Hematopoietic multipotent progenitor cell treated with erythropoietin and hydrocortisone succinate and interleukin-3 and kit ligand, for 17 days (in vitro differentiated cells): ENCODE results near the gene PEX5.

Experiments used
- DNase-seq: peaks from one replicate; pipeline ENCODE4 v3.0.0-alpha.2; 2015; ENCODE audit warnings: low spot score

PEX5 gene

GRCh38 chr12:7189398-7190267 is at the start of gene PEX5:
Gene PEX5 (plus strand): TSS chr12:7189686. CDS start chr12:7190378, 692 bp downstream.
- DNase-seq: peak; percentile 91

- DNase-seq: no peak
Observed at GRCh38 chr12:7141351-7142005, 48.0 kb upstream of the PEX5 start.

GRCh38 chr12:7142056-7142644 is 47.3 kb upstream of the PEX5 start:
- peak; percentile 68 for DNase-seq

GRCh38 chr12:7142809-7143465 is 46.5 kb upstream of the PEX5 start:
- DNase-seq: no peak

- DNase-seq: no peak
Observed at GRCh38 chr12:7143564-7143963, 45.9 kb upstream of the PEX5 start.

GRCh38 chr12:7144414-7145120 is 44.9 kb upstream of the PEX5 start:
- DNase-seq: peak; percentile 40

- DNase-seq: no peak
Observed at GRCh38 chr12:7145671-7146070, 43.8 kb upstream of the PEX5 start.

- no peak for DNase-seq
Observed at GRCh38 chr12:7146228-7146627, 43.3 kb upstream of the PEX5 start.

- no peak for DNase-seq
Observed at GRCh38 chr12:7146906-7147305, 42.6 kb upstream of the PEX5 start.

GRCh38 chr12:7150356-7150755 is 39.1 kb upstream of the PEX5 start:
- DNase-seq: no peak

- DNase-seq: no peak
Observed at GRCh38 chr12:7150841-7151240, 38.6 kb upstream of the PEX5 start.

GRCh38 chr12:7151532-7151931 is 38.0 kb upstream of the PEX5 start:
- no peak for DNase-seq

GRCh38 chr12:7152818-7153217 is 36.7 kb upstream of the PEX5 start:
- no peak for DNase-seq

GRCh38 chr12:7154042-7154441 is 35.4 kb upstream of the PEX5 start:
- no peak for DNase-seq

- DNase-seq: no peak
Observed at GRCh38 chr12:7154901-7155470, 34.5 kb upstream of the PEX5 start.

- no peak for DNase-seq
Observed at GRCh38 chr12:7155471-7156034, 33.9 kb upstream of the PEX5 start.

- DNase-seq: no peak
Observed at GRCh38 chr12:7156259-7157197, 33.0 kb upstream of the PEX5 start.

- DNase-seq: no peak
Observed at GRCh38 chr12:7157391-7157790, 32.1 kb upstream of the PEX5 start.

- DNase-seq: no peak
Observed at GRCh38 chr12:7158781-7159609, 30.5 kb upstream of the PEX5 start.
